Activated T-helper 1 cell treated with Interleukin-2 at 50 U/mL for 16 hours (primary cell): Measurements from ENCODE around the gene ATG7.
"Not testable (repeated sequence)": the region's sequence is repeated elsewhere in the genome, so short reads cannot be mapped to it uniquely, and the experiment has no call there.

Experiments used
- DNase-seq: peaks from one replicate; pipeline ENCODE4 v3.0.0-alpha.2; 2020; ENCODE audit warnings: low read depth

Gene ATG7

DNA sequence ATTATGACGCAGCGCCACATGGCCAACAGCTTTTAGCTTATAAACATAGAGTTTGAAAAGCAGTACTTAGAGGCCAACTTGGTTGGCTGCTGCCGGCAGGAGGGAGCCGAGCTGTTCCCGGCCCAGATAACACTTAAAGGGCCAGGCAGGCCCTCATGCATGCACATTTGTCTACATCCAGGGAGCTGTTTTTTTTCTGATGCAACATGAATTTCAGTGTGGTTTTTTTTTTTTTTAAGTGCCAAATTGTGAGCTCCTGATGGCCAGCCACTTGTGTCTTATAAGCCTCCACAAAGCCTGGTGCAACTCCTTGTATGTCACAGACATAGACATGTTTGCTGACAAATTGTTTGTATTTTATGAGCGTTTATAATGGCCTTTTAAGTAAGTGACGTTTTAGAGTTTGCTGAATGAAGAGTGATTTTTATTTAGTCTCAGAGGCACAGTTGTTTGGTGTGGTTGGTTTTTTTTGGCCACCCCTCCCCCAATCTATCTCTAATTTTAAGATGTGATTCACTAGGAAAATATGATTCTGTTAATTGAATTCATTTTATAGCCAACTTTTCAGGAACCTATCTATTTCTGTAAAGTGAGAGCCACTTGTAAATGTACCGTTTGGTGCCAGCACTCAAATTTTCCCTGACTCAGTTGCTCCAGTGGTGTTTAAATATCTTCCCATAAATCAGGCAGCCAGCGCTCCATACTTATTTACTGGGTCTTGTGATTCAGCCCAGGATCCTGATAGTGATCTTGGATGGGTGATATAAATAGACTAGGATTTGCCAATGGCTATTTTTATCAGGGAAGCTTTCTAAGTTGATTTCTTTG is 237.2 kb downstream of the ATG7 start:
- DNase-seq, result no peak

DNA sequence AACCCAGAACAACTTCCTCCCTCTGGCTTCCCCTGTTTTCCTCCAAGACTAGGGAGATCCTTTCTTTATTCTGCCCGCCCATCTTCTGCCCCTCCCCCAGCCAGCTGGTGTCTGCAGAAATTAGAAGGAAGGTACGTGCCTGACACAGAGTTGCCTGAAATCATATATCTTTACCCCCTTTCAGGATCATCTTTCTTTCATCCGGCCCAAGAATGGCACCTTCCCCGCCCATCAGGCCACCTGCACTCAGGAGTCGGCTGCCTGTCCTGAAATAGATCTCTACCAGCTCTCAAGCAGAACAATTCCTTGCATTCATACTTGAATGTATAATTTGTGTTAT is 237.8 kb downstream of the ATG7 start:
- no peak for DNase-seq

GRCh38 chr3:11510356-11510755 is 238.2 kb downstream of the ATG7 start:
- DNase-seq, result no peak

GRCh38 chr3:11511606-11512005 is 239.4 kb downstream of the ATG7 start:
- DNase-seq, result not testable (repeated sequence)

DNA sequence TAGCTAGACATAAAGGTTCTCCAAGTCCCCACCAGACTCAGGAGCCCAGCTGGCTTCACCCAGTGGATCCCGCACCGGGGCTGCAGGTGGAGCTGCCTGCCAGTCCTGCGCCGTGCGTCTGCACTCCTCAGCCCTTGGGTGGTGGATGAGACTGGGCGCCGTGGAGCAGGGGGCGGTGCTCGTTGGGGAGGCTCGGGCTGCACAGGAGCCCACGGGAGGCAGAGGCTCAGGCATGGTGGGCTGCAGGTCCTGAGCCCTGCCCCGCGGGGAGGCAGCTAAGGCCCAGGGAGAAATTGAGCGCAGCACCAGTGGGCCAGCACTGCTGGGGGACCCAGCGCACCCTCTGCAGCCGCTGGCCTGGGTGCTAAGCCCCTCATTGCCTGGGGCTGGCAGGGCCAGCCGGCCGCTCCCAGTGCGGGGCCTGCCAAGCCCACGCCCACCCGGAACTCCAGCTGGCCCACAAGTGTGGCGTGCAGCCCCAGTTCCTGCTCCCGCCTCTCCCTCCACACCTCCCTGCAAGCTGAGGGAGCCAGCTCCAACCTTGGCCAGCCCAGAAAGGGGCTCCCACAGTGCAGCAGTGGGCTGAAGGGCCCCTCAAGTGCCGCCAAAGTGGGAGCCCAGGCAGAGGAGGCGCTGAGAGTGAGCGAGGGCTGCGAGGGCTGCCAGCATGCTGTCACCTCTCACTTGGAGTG is 241.1 kb downstream of the ATG7 start:
- DNase-seq, result not testable (repeated sequence)

GRCh38 chr3:11513817-11514135 is 241.6 kb downstream of the ATG7 start:
- no peak for DNase-seq

- no peak for DNase-seq
Measured at GRCh38 chr3:11514191-11514821, 242.1 kb downstream of the ATG7 start.

DNA sequence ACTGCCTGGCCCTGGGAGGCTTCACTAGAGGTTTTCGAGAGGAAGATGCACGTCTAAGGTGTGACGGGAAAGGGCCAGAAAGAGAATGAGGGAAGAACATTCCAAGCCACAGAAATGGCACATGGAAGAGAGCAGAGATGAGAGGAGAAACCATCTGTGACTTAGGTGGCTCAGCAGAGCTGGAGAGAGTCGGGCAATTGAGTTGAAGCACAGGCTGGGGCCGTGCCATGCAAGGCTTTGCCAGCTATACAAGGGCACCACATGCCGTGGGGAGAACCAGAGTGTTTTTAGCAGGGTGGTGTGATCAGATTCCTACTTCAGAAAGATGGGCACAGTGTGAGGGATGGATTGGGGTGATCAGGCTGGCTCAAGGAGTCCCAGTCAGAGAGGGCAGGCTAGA is 245.4 kb downstream of the ATG7 start:
- DNase-seq, result no peak

- DNase-seq, result no peak
Measured at GRCh38 chr3:11521167-11521566, 249.0 kb downstream of the ATG7 start.

GRCh38 chr3:11522398-11522715 is 250.2 kb downstream of the ATG7 start:
- no peak for DNase-seq

DNA sequence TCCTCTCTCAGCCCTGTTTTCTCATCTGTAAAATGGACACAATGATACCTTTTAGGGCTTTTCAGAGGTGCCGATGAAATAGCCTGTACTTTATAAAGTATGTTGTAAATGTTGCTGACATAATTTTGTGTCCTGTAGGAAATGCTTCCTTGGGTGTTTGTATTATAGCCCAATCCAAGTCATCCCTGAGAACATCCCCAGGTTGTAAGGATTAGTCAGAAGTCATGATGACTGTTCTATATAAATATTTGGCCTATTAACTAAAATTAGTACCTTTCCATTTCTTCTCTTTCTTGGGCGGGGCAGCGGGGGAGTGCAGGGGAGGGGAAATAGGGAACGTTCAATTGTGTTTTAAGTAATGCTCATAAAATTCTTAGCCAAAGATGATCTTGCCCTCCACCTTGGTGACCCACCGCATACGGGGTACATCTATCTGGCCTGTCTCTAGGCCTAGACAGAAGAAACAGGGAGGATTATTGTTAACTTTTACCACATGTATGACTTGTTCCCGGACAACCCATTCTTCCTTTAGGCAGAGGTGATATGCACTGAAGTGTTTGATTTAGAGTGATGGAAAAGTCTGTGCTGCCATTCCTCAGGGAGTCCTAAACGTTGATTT is 250.9 kb downstream of the ATG7 start:
- DNase-seq, result no peak

DNA sequence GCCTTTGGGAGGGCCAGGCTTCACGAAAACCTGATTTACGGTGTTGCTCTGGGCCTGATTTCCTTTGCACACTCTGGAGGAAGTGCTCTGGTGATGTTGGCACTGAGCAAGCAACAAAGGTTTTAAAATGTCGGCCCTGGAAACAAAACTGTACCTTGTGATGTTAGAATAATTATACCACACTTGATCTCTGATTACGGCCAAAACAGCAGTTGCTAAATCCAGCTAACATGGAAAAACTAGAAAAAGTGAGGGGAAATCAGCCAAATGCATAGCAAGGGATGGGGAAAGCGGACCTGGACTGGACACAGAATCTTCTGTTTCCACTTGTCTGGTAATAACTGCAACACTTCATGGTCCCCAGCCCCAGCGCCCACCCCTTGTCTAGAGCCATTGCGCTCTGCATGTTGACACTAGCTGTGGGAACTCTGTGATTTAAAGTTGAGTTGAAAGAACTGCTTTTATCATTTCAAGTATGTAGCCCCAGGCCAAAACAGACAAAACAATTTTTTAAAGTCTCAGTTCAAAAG is 251.4 kb downstream of the ATG7 start:
- DNase-seq, result no peak

DNA sequence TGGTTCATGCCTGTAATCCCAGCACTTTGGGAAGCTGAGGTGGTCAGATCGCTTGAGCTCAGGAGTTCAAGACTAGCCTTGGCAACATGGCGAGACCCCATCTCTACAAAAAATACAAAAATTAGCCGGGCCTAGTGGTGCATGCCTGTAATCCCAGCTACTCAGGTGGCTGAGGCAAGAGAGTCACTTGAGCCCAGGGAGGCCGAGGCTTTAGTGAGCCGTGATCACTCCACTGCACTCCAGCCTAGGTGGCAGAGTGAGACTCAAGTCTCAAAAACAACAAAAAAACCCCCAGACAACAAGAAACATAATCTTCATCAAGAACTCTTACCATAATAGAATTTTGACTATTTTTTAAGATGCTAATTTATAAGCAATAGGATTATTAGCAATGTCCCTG is 253.9 kb downstream of the ATG7 start:
- not testable (repeated sequence) for DNase-seq

DNA sequence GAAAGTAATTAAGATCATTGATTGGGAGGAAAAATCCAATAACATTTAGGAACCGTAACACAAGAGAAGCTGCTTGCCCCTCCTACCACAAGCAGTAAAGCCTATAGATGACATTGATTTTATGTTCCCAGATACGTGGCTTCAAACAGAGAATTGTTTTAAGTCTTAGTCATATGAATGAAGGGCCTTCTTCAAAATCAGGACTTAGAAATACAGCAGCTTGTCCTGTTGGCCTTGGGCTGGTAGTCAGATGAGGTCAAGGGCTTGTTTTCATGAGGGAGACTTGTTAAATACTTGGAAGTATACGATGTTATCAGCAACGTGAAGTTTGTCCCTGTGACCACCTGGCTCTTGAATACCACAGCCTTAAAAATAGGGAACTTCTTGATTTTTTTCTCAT is 257.1 kb downstream of the ATG7 start:
- DNase-seq, result no peak

DNA sequence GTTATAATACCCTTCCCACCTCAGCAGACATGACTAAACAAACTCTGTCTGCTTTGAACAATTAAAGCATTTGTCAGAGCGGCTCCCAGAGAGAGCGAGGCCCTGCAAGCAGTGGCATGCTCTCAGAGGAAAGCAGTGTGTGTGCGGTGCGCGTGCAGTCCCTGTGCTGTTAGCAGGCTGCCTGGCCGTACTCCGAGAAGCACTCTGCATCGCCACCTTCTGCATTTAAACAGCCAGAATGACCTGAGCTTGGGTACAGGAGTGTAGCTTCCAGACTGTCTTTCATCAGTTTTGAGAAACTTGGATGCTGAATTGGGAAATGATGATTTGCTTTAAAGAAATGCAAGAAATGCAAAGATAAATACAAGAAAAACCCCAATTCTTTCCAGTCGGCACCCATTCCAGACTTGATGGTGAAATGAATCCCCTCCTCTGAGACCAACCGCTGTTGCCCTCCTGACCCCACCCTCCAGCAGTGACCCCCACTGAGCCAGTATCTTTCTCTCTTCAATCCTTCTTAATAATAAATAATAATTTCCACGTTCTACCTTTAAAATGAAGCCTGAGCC is 258.0 kb downstream of the ATG7 start:
- DNase-seq, result no peak

GRCh38 chr3:11532931-11533391 is 260.8 kb downstream of the ATG7 start:
- no peak for DNase-seq

GRCh38 chr3:11534011-11534792 is 262.0 kb downstream of the ATG7 start:
- DNase-seq, result no peak

DNA sequence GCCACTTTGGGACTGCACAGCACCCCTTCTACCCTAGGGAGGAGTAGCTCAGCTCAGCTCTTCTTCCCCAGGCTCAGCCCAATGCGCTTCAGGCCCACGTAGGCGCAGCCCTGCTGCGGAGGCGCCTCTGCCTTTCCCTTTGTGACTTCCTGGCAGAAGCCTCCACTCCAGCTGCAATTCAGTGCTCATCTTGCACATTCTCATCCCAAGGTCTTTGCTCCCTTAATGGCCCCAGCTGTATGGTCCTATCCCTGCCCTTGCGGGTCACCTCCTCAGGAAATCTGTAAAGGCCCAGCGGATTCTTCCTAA is 262.6 kb downstream of the ATG7 start:
- no peak for DNase-seq

GRCh38 chr3:11535243-11535960 is 263.2 kb downstream of the ATG7 start:
- DNase-seq, result no peak

GRCh38 chr3:11536132-11536935 is 264.1 kb downstream of the ATG7 start:
- DNase-seq, result no peak
